Nucleus accumbens (tissue), 56 donors: ENCODE measurements around the gene DNAH14.

Source experiments
- DNase-seq, 56 donors: peaks; one replicate each; lab custom pipeline; 2025; lab: John Stamatoyannopoulos, UW

The DNAH14 gene

DNA sequence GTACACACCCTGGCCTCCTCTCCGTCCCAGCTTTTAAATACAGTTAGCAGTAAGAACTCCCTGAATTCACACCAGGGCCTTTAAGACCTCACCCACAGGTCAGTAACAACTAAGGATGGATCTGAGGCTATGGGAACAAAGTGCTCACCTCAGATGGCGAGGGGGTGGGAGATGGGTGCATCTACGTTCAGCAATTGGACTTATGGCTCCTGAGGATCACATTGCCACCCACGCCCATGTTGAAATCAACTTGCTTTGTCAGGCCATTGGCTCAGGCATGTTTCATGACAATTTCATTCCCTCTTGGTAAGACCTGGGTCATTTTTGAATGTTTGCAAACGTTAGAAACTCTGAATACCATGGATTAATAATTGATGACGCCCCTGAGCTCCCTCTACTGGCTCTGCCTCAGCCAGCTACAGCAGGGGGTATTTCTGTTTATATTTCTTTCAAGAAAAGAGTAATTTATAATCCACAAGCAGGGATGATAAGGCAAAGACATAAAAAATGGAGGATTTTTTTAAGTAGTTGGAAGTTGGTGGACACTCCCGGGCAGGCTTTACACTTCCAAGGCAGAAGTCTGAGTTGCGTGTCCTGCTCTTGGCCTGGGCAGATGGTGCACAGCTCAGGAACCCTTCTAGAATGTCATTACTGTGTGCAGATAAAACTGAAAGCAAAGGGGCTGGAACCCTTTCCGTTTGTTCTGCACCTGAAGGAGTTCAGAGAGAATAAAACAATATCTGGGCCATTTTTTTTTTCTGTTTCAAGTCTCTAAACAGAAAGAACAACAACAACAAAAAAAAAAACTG is 512.0 kb downstream of the DNAH14 start:
- DNase-seq, result no peak

DNA sequence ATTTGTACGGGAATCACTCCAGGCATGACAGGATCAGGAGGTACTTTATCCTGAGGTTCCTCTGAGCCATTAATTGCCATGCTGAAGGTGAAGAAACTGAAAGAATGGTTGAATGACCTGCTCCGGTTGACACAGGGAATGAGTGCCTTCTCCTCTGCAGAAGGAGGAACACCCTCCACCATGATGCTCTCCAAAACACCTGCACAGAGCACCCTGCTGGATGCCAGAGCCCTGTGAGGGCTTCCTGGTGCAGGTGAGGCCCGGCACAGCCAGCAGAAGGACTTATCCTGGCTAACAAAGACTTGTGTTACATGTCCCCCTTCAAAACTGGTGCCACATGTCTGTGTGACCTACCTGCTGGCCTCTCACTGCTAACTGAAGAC is 512.6 kb downstream of the DNAH14 start:
- DNase-seq, result no peak

DNA sequence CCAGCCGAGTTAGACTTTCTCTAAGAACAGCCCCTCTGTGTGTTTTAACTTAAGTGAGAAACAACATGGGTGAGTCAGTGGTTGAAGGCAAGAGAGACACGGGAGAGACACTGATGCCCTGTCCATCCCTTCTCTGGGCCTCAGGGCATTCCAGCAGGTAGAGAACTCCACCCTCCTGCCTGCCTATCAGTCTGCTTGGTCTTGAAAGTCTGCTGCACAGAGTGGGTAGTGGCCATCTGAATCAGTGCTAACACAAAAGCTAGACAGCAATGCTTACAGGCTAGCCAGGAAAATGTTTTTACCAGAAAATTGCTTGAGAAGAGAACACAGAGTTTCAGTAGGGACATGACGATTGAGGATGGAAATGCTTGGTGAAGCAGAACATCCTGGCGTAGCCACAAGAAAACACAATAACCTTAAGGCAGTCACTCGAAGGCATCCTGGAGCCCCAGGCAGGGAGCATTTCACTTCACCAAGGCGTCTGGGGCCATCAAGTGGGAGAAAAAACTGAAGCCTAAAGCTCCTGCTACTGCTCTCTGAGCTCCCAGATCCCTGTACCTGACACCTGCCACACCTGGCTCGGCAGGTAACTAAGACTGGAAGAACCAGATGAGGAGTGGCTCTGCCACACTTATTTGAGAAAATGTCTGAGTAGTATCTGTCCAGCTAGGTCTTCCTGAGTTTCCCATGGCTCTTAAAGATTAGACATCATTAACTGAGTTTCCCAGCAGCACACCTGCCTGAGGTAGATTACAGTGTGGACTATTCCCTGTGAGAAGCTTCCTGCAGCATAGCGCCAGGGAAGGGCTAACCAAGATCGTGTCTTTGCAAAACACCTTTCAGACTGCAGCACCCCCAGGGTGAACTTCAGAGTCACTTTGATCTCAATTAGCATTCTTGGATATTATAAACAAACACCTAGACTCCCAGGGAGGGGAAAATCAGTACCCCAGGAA is 516.4 kb downstream of the DNAH14 start:
- no peak for DNase-seq

DNA sequence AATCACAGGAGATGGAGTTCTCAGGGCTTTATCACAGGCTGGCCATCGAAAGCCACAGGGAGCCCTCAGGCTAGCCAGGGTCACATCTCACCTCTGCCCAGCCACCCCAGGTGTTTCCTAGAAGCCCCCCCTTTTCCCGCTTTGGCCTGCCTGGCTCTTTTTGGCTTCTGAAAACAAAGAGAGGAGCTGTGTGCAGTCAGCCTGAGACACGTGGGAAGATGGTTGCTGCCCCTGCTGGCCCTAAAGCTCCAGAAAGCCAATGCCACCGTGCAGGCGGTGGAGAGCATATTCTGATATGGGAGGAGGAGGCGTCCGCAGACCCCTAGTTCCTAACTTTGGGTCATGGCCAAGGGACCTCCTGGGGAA is 517.1 kb downstream of the DNAH14 start:
- peak in 1 of 56 donors; percentile 13 for DNase-seq

DNA sequence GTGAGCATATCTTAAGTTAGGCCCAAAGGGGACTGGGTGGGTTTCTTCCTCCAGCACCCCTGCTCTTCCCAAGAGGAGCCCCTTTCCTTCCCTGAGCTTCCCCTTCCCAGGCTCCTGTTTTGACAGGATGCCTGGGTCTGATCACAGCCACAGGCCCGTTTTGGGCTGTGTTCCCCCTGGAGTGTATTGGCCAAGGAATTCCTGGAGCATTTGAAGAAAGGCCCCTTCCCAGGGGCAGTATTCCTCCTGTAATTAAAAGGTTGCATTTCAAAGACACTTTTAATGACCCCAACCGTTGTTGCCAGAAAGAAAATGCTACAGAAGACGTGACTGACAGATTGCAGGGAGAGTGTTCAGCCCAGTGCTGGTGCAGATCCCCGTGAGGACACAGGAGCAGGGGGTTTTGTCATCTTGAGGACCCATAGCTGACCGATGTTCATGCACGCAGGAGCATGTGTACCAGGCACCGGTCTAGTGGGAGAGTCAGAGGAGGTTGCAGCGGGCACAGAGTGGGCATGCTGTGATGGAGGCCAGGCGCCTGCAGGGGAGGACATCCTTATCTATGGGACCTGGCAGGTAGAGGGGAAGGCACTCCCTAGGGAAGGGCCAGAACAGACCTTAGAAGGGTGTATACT is 517.6 kb downstream of the DNAH14 start:
- DNase-seq, result no peak

DNA sequence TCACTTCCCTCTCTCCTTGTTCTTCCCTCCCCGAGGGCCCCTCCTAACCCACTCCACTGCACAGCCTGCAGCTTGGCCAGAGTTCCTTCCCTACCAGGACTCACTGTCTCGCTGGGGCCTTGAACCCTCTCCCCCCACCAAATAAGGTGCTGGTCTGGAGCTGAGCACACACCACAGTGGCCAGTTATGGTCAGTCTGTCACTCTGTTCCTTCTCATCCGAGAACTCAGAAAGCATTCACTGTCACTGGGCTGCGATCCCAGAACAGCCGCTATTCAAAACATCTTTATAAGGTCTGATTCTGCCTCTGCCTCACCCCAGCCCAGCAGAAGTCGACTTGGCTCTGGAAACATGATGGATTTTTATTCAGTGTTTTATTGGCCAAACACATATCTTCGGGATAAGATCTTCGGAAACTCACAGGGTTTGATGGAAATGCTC is 518.2 kb downstream of the DNAH14 start:
- peak in 42 of 56 donors; percentile 8 to 70 (median 40) for DNase-seq

DNA sequence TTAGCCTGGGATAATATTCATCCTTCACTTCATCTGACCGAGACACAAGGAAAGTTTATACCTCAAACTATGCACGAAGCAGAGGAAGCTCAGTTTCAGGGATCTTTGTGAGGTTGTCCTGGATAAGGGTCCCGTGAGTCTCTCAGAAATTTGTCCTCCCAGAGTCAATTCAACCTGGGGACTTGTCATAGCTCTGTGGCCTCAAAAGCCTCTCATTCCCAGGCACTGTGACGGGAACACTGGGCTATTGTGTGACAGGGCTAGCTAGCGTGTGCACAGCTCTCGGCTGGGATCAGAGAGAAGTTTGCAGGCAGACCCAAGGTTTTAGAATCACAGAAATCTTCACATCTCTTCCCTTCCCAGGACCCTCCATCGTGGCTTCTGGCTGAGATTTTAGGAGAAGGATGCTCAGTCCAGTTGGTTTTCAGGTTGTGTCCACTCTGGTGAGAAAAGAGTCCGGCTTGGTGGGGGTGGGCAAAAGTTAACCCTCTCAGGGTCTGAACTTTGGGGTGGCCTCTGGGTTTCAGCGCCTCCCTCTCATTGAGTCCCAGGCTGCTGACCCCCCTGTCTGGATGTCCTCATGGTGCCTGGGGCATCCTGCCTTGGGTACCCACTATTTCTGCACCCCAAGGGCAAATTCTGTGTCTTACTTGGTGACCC is 518.8 kb downstream of the DNAH14 start:
- DNase-seq, result peak in 33 of 56 donors; percentile 14 to 65 (median 42)
